NCI-H2227 treated with DMSO at 0.1 percent for 48 hours (cell line): ENCODE measurements around the gene PDIA5.

Experiments
- DNase-seq: peaks from one replicate; lab custom pipeline; 2025; lab: John Stamatoyannopoulos, UW

The PDIA5 gene

DNA sequence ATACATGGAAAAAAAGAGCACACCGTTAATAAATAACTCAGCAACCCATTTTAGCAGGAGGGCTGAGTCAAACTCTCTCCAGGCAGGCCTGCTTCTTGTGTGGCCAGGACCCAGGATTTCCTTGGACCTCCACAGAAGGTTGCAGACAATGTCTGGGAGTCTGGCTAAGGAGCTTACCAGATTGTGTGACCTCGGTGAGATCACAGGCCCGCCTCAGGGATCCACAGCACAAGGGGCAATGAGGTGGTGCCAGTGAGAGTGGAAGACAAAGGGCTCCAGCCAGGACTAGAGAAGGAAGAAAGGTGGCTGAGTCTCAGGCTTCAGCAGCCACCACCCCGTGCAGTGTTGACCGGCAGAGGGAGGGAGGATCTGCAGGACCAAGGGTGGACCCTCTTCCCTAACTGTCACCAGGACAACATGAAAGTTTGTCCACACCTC lies 102.7 kb downstream of the PDIA5 start:
- no peak for DNase-seq

DNA sequence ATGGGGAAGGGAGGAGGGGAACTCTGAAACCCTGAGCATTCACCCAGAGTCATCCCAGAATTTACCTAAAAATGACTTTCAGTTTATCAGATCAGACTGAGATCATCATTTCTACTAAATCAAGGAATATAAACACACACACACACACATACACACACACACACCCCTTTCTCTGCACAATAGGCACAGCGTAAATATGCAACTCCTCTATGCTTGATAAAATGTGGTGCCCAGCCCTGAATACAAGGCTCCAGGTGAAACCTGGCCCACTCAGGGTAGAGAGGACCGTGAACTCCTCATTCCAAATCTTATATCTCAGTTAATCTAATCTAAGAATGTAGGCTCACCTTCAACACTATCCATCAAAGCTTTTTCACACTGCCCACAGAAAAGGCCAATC lies 103.1 kb downstream of the PDIA5 start:
- DNase-seq, result no peak

DNA sequence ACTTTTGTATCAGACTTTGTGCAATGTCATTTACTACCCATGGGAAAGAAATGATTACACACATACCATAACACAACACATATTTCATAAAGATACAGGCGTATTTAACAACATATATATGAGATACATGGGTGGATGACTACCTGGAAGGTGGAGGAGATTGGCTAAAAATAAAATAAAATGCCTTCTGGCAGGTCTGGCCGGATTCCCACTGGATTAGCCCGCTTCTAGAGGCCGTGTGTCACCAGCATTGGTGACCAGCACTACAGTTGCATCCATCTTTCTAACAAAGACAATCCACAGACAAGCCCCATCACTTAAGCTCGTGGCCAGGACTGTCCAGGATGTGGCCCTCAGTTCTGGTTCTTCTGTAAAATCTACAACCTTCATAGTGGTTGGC lies 114.0 kb downstream of the PDIA5 start:
- no peak for DNase-seq

DNA sequence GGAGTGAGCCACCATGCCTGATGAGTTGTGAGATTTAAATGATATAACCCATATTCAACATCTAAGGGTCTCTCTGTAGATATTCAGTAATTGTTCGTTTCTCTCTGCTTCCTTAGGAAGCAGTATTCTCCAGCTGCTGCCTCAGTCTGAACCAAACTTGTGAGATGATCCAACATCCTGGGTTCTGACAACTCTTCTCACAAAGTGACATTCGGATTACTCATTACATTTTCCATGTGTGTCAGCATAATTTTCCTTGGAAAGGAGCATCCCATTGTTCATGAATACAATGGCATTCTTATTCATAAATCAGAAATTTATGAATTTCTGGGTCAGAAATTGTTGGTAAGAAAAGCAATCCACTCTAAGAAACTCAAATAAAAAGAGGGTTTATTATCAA lies 119.9 kb downstream of the PDIA5 start:
- DNase-seq, result no peak

DNA sequence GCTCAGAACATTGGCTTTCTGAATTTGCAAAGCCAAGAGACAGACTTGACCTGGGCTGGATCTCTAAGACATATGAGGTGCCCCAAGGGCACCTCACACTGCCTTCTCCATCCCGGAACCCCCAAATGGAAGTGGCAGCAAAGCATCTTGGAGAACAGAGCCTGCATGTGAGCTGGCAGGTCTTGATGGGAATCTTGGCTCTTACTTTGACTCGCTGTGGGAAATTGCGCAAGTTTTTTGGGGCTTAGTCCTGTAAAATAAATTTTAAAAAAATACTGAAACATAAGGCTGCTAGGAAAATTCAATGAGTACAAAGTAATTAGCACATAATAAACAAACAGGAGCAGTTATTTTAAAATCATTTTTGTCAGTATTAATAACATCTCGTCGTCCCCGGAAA lies 121.2 kb downstream of the PDIA5 start:
- no peak for DNase-seq

DNA sequence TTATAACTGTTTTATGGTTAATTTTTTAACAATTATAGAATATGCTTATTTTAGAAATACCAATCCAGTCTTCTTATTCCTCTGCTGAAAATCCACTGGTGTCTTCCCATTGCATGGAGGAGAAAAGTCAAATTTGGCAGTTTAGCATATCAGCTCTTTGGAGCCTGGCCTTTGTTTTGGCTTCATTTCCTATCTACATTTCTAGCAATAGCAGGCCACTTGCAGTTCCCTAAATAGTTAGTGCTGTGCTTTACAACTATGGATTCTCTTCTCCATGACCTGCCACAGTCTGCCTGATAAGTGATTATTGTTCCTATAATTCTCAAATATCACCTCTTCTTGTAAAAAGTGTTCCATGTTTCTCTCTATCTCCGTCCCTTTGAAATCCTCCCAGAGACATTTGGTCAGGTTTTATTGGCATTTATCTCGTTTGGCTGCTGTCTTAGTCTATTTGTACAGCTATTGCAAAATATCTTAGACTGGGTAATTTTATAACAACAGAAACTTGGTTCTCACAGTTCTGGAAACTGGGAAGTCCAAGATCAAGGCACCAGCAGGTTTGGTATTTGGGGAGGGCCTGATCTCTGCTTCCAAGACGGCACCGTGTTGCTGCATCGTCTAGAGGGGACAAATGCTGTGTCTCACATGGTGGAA lies 126.8 kb downstream of the PDIA5 start:
- no peak for DNase-seq

DNA sequence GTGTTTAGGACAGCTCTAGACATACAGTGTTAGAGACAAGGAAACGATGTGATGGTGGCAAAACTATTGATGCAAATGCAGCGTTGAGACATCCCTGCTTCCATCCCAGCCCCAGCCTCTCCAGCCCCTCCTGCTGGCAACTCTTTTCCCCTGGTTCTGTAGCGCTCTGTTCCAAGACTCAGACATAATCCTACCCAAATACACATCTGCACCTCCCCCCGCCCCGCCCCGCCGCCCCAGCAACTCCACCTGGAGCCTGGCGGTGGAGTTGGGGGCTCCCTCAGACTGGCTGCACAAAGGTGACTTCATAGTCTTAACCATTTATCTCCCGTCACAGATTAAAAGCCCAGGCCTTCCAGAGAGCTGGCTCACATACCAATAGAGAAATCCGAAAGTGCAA lies 127.7 kb downstream of the PDIA5 start:
- DNase-seq, result no peak

DNA sequence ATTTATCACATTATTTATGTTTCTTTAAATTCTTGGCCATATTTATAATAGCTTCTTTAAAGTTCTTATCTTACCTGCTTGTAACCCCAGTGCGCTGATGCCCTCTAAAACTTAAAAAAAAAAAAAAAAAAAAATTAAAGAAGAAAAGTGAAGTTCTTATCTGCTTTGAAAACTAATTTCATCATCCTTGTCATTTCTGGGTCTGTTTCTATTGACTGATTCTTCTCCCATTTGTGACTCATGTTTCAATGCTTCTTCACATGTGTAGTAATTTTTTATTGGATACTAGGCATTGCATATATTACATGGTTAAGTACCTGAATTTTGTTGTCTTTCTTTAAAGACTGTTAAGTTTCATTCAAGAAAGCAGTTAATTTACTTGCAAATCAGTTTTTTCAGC lies 131.5 kb downstream of the PDIA5 start:
- no peak for DNase-seq

DNA sequence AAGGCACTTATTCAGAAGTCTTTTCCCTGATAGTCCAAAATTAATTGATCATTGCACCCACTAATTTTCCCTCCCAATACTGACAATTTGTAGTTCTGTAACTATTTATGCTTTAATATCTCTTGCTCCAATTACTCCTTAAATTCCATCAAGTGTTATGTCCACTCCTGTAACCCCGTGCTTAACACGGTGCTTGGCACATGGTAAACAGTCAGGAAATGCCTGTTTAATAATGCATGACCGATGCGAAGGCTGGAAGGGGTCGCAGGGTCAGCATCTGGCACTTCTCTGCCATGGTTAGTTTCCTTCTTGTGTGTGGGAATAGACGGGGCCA lies 134.4 kb downstream of the PDIA5 start:
- DNase-seq, result no peak

DNA sequence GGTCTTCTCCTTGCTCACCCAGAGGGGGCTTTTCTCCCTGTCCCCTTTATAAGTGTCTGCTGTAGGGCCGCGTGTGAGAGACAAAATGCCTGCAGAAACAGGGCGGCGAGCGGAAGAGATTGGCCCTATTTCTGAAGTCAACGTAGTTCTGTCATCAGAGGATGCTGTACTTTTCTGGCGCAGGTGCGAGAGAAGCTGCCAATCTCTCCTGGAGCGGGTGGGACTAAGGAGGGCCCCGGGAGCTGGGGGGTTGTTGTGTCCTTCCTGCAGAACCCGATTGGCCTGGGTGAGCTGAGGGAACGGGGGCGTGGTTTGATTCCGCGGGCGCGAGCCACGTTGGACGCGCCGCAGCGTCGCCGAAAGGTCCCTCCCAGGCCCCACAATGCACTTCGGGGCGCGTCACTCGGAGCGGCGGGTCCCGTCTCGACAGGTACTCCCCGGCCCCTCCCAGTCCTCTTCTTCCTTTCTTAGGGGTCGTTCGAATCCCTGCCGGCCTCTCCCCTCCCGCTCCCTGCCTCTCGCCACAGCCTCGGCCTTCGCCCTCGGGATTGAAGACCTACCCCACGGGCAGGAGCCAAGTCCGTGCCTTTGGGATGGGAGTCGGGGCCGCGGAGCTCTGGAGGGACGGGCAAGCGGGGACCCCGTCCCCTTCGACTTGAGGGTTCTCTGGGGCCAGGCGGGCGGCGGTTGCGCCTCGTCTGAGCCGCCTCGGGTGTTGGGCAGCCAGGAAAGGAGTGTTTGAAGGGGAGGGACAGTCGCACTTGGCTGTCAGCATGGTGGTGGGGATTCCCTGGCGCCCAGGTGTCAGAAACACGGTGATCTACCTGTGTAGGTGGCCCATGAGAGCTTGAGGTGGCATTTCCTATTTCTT lies 135.0 kb downstream of the PDIA5 start, which contains the start of gene SEC22A:
SEC22A (plus strand) TSS at position 387 of the 871 bp plus-strand sequence. CDS start 7,275 bp downstream, outside the sequence.
- DNase-seq, result peak; percentile 85

DNA sequence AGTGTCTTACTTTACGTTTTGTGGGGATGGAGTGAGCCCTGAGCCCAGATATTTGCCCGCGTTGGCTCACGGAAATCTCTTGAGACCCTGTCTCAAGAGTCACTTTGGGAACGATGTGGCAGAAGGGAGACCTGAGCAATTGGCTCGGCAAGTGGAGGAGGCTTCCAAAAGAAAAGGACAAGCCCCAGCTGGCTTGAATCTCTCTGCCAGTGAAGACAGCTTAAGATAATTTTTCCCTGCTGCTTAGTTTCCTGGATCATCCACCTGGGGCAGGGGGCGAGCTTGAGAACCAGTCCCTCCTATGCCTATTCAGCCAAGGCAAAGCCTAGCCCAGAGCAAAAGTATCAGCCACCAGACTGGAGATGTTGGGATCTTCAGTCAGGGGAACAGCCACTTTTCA lies 135.6 kb downstream of the PDIA5 start:
- no peak for DNase-seq
